Fibroblast of lung (primary cell): ENCODE data around the gene EFEMP1.

Experiments used
- CTCF ChIP-seq, 2 donors: IDR thresholded peaks in 1 of 2; conservative IDR thresholded peaks in 1 of 2; 1 replicate in 1 of 2; 2 replicates in 1 of 2; pipeline ENCODE4 v1.5.1; 2011 to 2012; ENCODE audit warnings: low read length in 2 of 2, control low read depth in 1 of 2, inconsistent platforms in 1 of 2, low read depth in 1 of 2, mild to moderate bottlenecking in 1 of 2
- EZH2 ChIP-seq: IDR thresholded peaks from 2 replicates; pipeline ENCODE4 v1.5.1; 2012; ENCODE audit warnings: low read length, control low read depth, mild to moderate bottlenecking; ENCODE audit errors: missing control alignments

GRCh38 chr2:55859875-55860274 is 63.7 kb downstream of the EFEMP1 start:
- TF ChIP-seq CTCF (conservative IDR thresholded peaks at IDR 0.05 in 1 of 2, IDR thresholded peaks at IDR 0.05 in 1 of 2; ENCODE audit: low read depth in 1 of 2, low read length in 2 of 2) (no peak), EZH2 (no peak)
